Left ventricle myocardium inferior (tissue), 1 donor: ENCODE measurements around the gene LARGE1. TPM values are rescaled to one million over a fixed set of nuclear protein-coding genes. Genes with fewer than 3 reads are reported as not detected.

Experiments
- DNase-seq: peaks from one replicate; pipeline ENCODE4 v3.0.0-alpha.2; 2020
- H3K27ac ChIP-seq: fragments of 200-600 bp; replicated peaks from 2 replicates; pipeline ENCODE4 v1.8.0; 2021
- H3K27me3 ChIP-seq: fragments of 200-600 bp; 2 replicates; pipeline ENCODE4 v1.8.0; 2021; ENCODE audit warnings: low read depth
- H3K36me3 ChIP-seq: fragments of 200-600 bp; 2 replicates; pipeline ENCODE4 v1.8.0; 2021
- H3K4me1 ChIP-seq: fragments of 200-600 bp; 2 replicates; pipeline ENCODE4 v1.8.0; 2021
- H3K4me3 ChIP-seq: fragments of 200-600 bp; 2 replicates; pipeline ENCODE4 v1.8.0; 2021; ENCODE audit warnings: mild to moderate bottlenecking, moderate library complexity
- H3K9me3 ChIP-seq: fragments of 200-600 bp; replicated peaks from 2 replicates; pipeline ENCODE4 v1.8.0; 2021
- CTCF ChIP-seq: fragments of 200-600 bp; IDR thresholded peaks from 2 replicates; pipeline ENCODE4 v1.8.0; 2021; ENCODE audit warnings: antibody characterized with exemption, mild to moderate bottlenecking, borderline replicate concordance
- intact Hi-C: fragments of 100-400 bp; cut with micrococcal nuclease; formaldehyde crosslinking; loops from one replicate; pipeline ENCODE4 v1.11.0; 2022
- total RNA-seq: library from RNA; stranded (reverse); fragmentation: NEBNext Ultra II Directional; extraction: Animal tissue kit (Norgen Biotek cat#: 25700); gene quantifications from one replicate; pipeline ENCODE4 v1.2.1, GENCODE V29; 2021
- donor health status: DM: no; HTN: yes; CAD: no; lungs with severe emphysema.

The LARGE1 gene
- total RNA-seq, 1 donor from 2014 or later: 117 TPM

- H3K4me3 ChIP-seq: no peak overlapping the region
- no peak for TF ChIP-seq CTCF
- no peaks in the 10 kb centered on the region for H3K36me3 ChIP-seq
- H3K4me1 ChIP-seq: peaks cover 40% of the 10 kb centered on the region
- H3K27ac ChIP-seq: no peak overlapping the region
- intact Hi-C loops: no loop called here
- H3K9me3 ChIP-seq: no peaks in the 10 kb centered on the region
- H3K27me3 ChIP-seq: no peaks in the 10 kb centered on the region
- no peak for DNase-seq
These were observed 479.5 kb downstream of the LARGE1 start for GRCh38 chr22:33440756-33441155.

GRCh38 chr22:33438273-33438672 lies 482.0 kb downstream of the LARGE1 start:
- intact Hi-C loops: no loop called here
- H3K27ac ChIP-seq: no peak overlapping the region
- H3K9me3 ChIP-seq: no peaks in the 10 kb centered on the region
- no peaks in the 10 kb centered on the region for H3K27me3 ChIP-seq
- no peak overlapping the region for H3K4me3 ChIP-seq
- peaks cover 26% of the 10 kb centered on the region for H3K4me1 ChIP-seq
- TF ChIP-seq CTCF: no peak
- H3K36me3 ChIP-seq: no peaks in the 10 kb centered on the region
- no peak for DNase-seq

- H3K4me1 ChIP-seq: peaks cover 18% of the 10 kb centered on the region
- DNase-seq: no peak
- H3K27me3 ChIP-seq: no peaks in the 10 kb centered on the region
- H3K4me3 ChIP-seq: no peak overlapping the region
- TF ChIP-seq CTCF: no peak
- intact Hi-C loops: no loop called here
- H3K27ac ChIP-seq: no peak overlapping the region
- no peaks in the 10 kb centered on the region for H3K9me3 ChIP-seq
- peaks cover 25% of the 10 kb centered on the region for H3K36me3 ChIP-seq
These were observed 489.0 kb downstream of the LARGE1 start for GRCh38 chr22:33431300-33431699.

- Histone ChIP-seq H3K27me3 (no peaks in the 10 kb centered on the region), H3K9me3 (no peaks in the 10 kb centered on the region), H3K4me3 (no peak overlapping the region), H3K27ac (no peak overlapping the region), H3K4me1 (peaks cover 13% of the 10 kb centered on the region), H3K36me3 (peaks cover 25% of the 10 kb centered on the region)
- DNase-seq: no peak
- intact Hi-C loops: no loop called here
- no peak for TF ChIP-seq CTCF
These were observed 491.0 kb downstream of the LARGE1 start for GRCh38 chr22:33429281-33429680.

GRCh38 chr22:33427461-33427860 lies 492.8 kb downstream of the LARGE1 start:
- Histone ChIP-seq H3K4me1 (peaks cover 13% of the 10 kb centered on the region), H3K27me3 (no peaks in the 10 kb centered on the region), H3K9me3 (peaks cover 3% of the 10 kb centered on the region), H3K27ac (no peak overlapping the region), H3K4me3 (no peak overlapping the region), H3K36me3 (peaks cover 25% of the 10 kb centered on the region)
- TF ChIP-seq CTCF: no peak
- DNase-seq: no peak
- intact Hi-C loops: no loop called here

GRCh38 chr22:33426451-33426850 lies 493.8 kb downstream of the LARGE1 start:
- H3K4me1 ChIP-seq: peaks cover 13% of the 10 kb centered on the region
- intact Hi-C loops: no loop called here
- no peak overlapping the region for H3K4me3 ChIP-seq
- DNase-seq: no peak
- peaks cover 18% of the 10 kb centered on the region for H3K36me3 ChIP-seq
- no peaks in the 10 kb centered on the region for H3K27me3 ChIP-seq
- no peak for TF ChIP-seq CTCF
- H3K9me3 ChIP-seq: peaks cover 7% of the 10 kb centered on the region
- no peak overlapping the region for H3K27ac ChIP-seq
